Right forelimb (tissue), 1 donor: ENCODE data around the gene OTOG.

ENCODE experiments used
- DNase-seq: peaks from one replicate; pipeline ENCODE4 v3.0.0-alpha.2; 2018

The OTOG gene

DNA sequence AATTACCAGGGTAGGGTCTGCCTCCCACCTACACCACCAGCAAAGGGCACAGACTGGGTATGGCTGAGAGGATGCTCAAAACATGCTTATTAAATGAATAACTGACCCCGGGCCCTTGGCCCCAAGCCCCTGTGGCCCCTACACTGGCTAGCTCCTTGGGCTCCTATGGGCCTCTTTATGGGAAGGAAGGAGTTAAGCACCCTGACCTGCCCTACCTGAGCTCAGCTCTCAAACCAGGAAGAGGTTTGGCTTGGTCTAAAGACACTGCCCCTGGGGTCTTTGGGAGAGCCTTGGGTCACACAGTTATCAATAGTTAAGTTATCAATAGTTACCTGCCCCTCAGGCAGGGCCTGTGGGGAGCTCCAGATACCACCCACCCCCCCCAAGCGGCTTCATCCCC, 4.0 kb upstream of the OTOG start:
- no peak for DNase-seq

GRCh38 chr11:17543574-17544180, 3.4 kb upstream of the OTOG start:
- DNase-seq, result no peak

GRCh38 chr11:17544181-17544622, 2.9 kb upstream of the OTOG start, which contains the start of gene USH1C:
Gene USH1C (minus strand): TSS chr11:17544416. CDS start chr11:17544307, 109 bp downstream.
- DNase-seq, result no peak

DNA sequence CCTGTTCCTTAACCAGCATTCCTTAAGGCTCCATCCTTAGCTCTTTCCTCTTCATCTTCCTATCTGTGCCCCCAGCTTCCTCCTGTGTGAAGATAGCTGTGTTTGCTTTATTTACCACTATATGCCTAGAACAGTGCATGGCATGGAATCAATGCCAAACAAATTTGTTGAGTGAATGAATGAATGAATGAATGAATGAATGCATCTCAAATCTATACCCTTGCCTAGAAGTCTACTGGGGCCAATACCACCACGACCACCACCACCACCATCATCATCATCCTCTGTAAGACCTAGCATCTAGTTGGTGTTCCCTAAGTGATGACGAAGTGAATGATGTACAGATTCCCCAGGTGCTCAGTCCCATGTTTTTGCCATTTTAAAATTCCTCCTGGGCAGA, 819 bp upstream of the OTOG start:
- no peak for DNase-seq

DNA sequence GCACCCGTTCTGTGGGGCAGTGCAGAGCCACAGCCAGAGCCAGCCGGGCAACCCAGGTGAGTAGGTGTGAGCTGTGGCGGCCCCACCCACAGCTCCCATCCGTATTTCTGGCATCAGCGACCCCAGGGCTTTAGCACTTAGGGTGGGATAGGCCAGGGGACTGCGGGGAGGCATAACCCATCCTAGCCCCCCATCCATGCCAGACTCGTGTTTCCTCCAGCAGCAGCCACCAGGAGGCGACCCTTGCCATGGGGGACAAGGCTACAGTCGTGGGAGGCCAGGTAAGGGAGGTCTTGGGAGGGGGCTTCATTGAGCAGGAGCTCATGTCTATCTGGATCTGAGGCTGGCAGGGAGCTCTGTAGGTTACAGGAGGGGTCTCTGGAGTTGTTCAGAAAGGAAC, 873 bp downstream of the OTOG start:
- no peak for DNase-seq

DNA sequence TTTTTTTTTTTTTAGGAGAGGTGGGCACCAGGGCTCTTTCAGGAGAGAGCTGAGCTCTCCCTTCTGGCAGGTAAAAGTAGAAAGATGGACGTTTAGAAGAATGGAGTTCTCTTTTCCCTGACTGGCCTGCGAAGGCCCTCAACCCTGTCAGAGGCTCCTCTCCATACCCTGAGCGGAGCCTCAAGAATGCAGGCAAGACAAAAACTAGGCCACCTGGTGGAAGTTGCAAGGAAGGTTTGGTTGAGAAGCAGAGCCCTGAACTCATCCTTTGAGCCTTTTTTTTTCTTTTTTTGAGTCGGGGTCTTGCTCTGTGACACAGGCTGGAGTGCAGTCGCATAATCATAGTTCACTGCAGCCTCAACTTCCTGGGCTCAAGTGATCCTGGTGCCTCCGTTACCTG, 1.4 kb downstream of the OTOG start:
- DNase-seq, result no peak

GRCh38 chr11:17550450-17551346, 3.6 kb downstream of the OTOG start:
- no peak for DNase-seq

DNA sequence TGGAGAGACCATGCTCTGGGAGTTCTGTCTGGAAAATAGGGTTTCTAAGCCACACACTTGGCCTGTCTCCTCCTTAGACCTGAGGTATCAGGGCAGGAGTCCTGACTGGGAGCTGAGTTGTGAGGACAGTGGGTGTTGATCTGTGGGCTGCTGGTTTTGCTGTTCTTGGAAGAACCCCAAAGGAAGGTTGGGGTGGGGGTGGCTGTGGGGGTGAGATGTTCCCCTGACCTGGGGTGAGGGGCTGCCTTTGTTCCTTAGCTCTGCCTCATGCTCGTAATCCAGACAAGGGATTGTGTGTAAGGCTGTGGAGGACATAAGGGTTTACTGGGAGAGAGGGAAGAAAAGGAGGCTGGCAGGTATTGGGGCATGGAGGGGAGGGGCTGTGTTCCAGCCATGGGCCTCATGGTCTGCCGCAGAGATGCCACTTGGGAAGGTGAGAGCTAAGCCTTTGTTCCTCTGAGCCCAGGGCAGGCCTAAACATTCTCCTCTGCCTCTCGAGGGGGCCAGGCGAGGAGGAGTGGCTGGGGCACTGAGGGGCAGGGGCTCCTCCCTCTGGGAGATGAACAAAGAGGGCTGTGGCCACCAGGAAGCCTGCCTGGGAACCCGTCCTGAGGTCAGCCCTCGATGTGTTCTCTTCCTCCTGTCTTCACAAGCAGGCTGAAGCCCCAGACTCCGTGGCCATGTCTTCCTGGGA, 4.4 kb downstream of the OTOG start:
- DNase-seq, result no peak

DNA sequence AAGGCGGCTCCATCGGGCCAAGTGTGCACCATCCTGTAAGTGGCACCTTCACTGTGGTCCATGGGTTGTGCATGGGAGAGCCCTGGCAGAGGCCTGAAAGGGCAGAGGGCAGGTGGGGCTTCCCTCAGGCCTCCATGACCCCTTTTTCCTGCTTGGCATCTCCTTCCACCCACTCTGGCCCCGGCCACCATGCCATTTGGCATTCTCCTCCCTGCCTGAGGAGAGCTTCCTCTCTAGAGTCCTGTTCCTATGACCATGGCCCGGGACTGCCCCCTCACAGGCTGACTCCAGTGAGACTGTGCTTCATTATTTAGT, 4.9 kb downstream of the OTOG start:
- no peak for DNase-seq

DNA sequence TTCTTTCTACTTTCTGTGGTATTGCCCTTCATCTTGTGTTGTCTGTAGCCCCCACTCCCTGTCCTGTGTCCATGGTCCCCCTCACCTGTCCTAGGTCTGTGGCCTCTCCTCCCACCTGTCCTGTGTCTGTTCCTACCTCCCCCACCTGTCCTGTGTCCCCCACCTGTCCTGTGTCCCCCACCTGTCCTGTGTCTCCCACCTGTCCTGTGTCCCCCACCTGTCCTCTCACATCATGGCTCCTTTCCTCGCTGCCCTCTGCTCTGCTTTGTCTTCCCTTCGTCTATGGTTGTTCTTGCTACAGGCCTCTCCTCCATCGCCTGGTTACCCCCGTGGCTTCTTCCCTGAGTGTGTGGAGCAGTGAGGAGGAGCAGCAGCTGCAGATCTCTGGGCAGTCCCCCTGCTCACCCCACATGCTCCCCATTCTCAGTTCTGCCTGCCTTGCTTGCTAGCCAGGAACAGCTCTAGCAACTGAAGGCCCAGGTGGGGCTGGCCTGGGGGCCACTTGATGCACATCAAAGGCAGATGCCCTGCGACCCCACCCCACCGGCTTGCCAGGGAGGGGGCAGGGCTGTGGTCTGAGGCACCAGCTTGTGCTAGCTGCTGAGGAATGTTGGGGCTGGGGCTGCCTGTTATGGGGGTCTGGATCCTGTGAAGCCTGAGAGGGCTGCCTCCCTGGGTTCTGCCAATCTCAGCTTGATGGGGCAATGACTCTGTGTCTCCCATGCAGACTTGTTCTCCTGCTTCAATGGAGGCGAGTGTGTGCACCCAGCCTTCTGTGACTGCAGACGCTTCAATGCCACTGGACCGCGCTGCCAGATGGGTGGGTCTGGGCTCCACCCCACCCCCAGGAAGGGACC, 5.6 kb downstream of the OTOG start:
- no peak for DNase-seq

DNA sequence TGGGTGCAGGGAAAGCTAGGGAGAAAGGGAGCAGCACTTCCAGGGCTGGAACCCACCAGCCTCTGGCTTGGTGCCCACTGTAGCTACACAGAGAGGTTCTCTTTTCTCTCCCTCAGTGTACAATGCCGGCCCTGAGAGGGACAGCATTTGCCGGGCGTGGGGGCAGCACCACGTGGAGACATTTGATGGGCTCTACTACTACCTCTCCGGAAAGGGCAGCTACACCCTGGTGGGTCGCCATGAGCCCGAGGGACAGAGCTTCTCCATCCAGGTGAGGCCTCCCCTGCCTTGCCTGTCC, 6.1 kb downstream of the OTOG start:
- no peak for DNase-seq

DNA sequence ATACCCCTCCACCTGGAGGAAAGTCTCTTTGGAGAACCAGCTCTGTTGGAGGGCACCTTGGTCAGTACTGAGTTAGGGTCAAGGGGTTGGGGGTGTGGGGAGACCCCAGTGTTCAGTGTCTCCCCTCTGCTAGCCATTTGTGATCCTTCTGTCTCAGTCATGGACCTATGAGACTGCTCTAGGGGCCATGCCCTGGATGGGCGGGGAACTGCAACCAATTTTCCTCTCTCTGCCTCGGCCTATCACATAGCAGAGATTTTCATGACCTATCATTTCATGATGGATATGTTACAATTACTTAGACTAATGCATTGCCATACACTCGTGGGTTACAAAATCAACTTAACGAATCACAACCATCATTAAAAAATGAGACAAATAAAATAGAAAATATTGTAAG, 7.4 kb downstream of the OTOG start:
- no peak for DNase-seq

GRCh38 chr11:17556999-17557398, 9.9 kb downstream of the OTOG start:
- DNase-seq, result no peak

- DNase-seq, result peak; percentile 36
Measured at GRCh38 chr11:17558025-17558780, 11.1 kb downstream of the OTOG start.

DNA sequence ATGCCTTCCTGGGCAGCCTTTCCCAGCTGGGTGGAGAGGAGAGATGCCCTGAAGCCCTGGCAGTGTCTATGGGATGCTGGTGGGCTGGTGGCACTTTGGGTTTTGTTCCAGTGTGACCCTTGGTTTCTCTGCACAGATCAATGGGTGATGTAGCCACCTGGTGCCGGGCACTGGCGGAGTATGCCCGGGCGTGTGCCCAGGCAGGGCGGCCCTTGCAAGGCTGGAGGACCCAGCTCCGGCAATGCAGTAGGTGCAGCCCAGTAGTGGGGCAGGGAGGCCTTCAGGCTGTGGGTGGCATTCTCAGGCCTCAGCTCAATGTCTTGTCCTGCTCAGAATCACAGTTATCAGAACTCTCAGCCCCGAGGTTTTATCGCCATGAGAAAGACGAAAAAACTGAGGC, 11.9 kb downstream of the OTOG start:
- DNase-seq, result peak; percentile 32

DNA sequence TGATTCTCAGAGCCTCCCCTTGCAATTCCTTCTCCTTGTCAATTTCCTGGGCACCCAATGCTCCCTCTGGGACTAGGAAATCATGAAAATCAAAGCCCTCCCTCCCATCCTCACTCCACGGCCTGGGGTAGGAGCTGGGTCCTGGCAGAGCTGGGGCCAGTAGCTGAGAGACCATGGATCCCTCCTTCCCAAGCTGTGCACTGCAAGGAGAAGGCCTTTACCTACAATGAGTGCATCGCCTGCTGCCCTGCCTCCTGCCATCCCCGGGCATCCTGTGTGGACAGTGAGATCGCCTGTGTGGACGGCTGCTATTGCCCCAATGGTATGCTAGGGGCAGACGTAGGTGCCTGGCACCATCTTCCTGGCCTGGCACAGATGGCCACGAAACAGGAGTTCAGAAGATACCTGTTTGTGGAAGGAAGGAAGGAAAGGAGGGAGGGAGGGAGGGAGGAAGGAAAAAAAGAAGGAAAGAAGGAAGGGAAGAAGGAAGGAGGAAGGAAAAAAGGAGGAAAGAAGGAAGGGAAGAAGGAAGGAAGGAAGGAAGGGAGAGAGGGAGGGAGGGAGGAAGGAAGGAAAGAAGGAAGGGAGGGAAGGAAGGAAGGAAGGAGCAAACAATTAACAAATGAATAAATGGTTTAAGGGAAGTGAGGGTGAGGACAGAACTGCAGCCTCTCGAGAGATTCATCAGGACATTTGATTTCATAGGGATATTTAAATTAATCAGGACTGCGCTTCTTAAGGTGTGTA, 12.5 kb downstream of the OTOG start:
- DNase-seq, result no peak

- no peak for DNase-seq
Measured at GRCh38 chr11:17560281-17561110, 13.4 kb downstream of the OTOG start.

DNA sequence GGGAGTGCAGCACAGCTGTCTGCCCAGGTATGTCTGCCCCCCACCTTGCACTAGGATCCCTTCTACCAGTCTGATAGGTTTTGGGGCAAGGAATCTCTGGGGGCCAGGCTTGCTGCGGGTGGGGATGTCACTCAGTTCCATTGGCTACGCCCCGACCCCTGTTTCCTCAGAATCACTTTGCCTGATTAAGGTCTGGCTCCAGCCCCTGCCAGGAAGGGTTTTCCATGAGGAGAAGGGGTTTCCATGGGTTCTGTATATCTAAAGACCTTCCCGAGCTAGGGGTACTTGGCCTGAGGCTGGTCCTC, 14.0 kb downstream of the OTOG start:
- peak; percentile 36 for DNase-seq

DNA sequence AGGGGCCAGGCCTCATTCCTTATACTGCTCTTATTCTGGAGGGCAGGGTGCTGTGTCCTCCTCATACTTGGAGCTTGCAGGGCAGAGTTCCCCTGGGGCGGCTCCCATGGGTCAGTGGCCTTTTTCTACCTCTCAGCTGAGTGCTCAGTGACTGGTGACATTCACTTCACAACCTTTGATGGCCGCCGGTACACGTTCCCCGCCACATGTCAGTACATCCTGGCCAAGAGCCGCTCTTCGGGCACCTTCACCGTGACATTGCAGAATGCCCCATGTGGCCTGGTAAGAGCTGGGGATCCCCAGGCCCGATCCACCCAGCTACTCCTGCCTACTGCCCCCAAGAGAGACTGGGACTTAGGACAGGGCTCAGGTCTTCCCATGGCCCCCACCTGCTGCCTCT, 14.5 kb downstream of the OTOG start:
- DNase-seq, result peak; percentile 27

DNA sequence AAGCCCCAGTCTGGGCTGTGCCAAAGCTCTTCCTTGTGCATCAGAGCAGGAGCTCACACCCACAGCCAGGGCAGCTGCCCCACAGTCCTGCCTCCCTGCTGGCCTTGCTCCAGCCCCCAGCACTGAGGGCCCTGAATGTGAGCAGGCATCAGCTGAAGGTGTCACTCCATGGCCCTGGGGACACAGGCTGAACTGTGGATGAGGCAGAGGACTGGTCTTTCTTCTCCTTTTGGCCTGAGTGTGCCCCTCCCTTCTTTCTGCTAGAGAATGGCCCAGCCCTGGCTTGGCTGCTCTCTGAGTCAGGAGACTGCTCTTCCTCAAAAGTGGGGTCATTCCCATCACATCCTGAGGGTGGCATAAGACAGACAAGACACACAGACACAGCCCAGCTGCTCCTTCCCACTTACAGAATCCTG, 16.2 kb downstream of the OTOG start:
- peak; percentile 36 for DNase-seq
